Measurements from ENCODE around the gene BCKDHB. TPM values are rescaled to one million over a fixed set of nuclear protein-coding genes. Genes with fewer than 3 reads are reported as not detected.

Gene BCKDHB
- total RNA-seq, 1 experiment from 2014 or later = 16.4 TPM

DNA sequence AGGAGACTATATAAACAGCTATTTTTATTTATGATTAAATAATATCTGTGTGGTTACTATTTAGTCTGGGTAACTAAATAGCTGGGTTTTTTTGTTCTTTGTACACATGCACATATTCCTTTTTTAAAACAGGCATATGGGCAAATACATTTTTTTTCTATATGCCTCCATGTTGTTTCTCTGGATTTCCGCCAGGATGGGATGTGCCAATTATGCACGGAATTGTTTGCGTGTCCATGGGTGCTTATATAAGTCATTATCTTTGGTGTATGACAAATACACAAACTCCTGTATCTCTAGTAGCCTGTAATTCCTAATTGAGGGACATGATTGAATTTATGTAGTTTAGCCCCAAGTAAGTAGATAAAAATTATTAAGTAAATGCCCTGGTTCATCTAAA, 226.9 kb downstream of the BCKDHB start:
- Histone ChIP-seq H3K27ac (ENCODE audit: low read length) (no peak overlapping the region), H3K27me3 (ENCODE audit: control insufficient read depth, insufficient read depth, low read length) (no peaks in the 10 kb centered on the region), H3K9me3 (ENCODE audit: control insufficient read depth, insufficient read depth, low read depth, low read length) (no peaks in the 10 kb centered on the region), H3K4me1 (ENCODE audit: control insufficient read depth, insufficient read depth, low read length) (no peaks in the 10 kb centered on the region), H3K36me3 (ENCODE audit: control insufficient read depth, insufficient read depth, low read length) (no peaks in the 10 kb centered on the region), H3K4me3 (ENCODE audit: low read depth in 2 of 2, low read length in 2 of 2) (no peak overlapping the region)
- TF ChIP-seq POLR2AphosphoS5 (IDR thresholded peaks at IDR 0.05; ENCODE audit: low read depth, low read length) = no peak
- no peak for ATAC-seq
- in situ Hi-C loops (cut with HindIII; ENCODE audit: low pct_unique_long_range_greater_than_20kb, low sequenced_read_pairs) (no loop called here), intact Hi-C loops (cut with micrococcal nuclease; ENCODE audit: unreplicated experiment) (no loop called here)
- no TSS peak for BruUV-seq (replicated peaks)
- CTCF ChIA-PET = no interaction called here
- POLR2A ChIA-PET = no interaction called here
- no peak for DNase-seq (ENCODE audit: low read depth, low spot score)

- ChIA-PET CTCF (no interaction called here), POLR2A (no interaction called here)
- Histone ChIP-seq H3K4me1 (ENCODE audit: control insufficient read depth, insufficient read depth, low read length) (no peaks in the 10 kb centered on the region), H3K27me3 (ENCODE audit: control insufficient read depth, insufficient read depth, low read length) (no peaks in the 10 kb centered on the region), H3K27ac (ENCODE audit: low read length) (no peak overlapping the region), H3K4me3 (ENCODE audit: low read depth in 2 of 2, low read length in 2 of 2) (no peak overlapping the region), H3K36me3 (ENCODE audit: control insufficient read depth, insufficient read depth, low read length) (no peaks in the 10 kb centered on the region), H3K9me3 (ENCODE audit: control insufficient read depth, insufficient read depth, low read depth, low read length) (no peaks in the 10 kb centered on the region)
- intact Hi-C loops (cut with micrococcal nuclease; ENCODE audit: unreplicated experiment) = no loop called here
- no peak for ATAC-seq
- no peak for DNase-seq (ENCODE audit: low read depth, low spot score)
- TF ChIP-seq POLR2AphosphoS5 (IDR thresholded peaks at IDR 0.05; ENCODE audit: low read depth, low read length) = no peak
- no peak for TF ChIP-seq TCF7L2 (IDR thresholded peaks at IDR 0.05; ENCODE audit: low read depth, low read length)
- TF ChIP-seq, protein P1, sequence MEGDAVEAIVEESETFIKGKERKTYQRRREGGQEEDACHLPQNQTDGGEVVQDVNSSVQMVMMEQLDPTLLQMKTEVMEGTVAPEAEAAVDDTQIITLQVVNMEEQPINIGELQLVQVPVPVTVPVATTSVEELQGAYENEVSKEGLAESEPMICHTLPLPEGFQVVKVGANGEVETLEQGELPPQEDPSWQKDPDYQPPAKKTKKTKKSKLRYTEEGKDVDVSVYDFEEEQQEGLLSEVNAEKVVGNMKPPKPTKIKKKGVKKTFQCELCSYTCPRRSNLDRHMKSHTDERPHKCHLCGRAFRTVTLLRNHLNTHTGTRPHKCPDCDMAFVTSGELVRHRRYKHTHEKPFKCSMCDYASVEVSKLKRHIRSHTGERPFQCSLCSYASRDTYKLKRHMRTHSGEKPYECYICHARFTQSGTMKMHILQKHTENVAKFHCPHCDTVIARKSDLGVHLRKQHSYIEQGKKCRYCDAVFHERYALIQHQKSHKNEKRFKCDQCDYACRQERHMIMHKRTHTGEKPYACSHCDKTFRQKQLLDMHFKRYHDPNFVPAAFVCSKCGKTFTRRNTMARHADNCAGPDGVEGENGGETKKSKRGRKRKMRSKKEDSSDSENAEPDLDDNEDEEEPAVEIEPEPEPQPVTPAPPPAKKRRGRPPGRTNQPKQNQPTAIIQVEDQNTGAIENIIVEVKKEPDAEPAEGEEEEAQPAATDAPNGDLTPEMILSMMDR (IDR thresholded peaks at IDR 0.05) = no peak
- TF ChIP-seq SIN3A (IDR thresholded peaks at IDR 0.05; ENCODE audit: borderline replicate concordance, insufficient read depth, low read depth, low read length) = no peak
- TF ChIP-seq, protein P2, sequence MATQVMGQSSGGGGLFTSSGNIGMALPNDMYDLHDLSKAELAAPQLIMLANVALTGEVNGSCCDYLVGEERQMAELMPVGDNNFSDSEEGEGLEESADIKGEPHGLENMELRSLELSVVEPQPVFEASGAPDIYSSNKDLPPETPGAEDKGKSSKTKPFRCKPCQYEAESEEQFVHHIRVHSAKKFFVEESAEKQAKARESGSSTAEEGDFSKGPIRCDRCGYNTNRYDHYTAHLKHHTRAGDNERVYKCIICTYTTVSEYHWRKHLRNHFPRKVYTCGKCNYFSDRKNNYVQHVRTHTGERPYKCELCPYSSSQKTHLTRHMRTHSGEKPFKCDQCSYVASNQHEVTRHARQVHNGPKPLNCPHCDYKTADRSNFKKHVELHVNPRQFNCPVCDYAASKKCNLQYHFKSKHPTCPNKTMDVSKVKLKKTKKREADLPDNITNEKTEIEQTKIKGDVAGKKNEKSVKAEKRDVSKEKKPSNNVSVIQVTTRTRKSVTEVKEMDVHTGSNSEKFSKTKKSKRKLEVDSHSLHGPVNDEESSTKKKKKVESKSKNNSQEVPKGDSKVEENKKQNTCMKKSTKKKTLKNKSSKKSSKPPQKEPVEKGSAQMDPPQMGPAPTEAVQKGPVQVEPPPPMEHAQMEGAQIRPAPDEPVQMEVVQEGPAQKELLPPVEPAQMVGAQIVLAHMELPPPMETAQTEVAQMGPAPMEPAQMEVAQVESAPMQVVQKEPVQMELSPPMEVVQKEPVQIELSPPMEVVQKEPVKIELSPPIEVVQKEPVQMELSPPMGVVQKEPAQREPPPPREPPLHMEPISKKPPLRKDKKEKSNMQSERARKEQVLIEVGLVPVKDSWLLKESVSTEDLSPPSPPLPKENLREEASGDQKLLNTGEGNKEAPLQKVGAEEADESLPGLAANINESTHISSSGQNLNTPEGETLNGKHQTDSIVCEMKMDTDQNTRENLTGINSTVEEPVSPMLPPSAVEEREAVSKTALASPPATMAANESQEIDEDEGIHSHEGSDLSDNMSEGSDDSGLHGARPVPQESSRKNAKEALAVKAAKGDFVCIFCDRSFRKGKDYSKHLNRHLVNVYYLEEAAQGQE (IDR thresholded peaks at IDR 0.05; ENCODE audit: insufficient read depth in 1 of 2, low read depth in 2 of 2, low read length in 1 of 2) = no peak
- no TSS peak for BruUV-seq (replicated peaks)
- in situ Hi-C loops (cut with HindIII; ENCODE audit: low pct_unique_long_range_greater_than_20kb, low sequenced_read_pairs) = no loop called here
These were observed 228.7 kb downstream of the BCKDHB start for GRCh38 chr6:80335121-80335531.

DNA sequence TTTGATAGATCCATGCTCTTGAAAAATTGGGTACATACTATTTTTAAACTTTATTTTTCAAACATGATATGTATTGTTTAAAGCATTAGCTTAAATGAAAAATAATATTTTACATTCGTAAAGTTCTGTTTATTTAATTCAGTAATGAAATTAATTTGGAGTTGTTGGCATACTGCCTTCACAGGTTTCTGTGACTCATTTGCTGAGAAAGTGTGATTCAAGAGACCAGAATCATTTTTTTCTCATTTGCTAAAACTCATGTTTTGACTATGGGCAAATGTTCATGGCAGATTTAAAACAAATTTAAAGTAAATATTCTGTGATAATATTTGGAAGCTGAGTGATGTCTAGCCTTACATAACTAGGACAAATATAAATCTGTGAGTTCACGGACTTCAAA, 230.4 kb downstream of the BCKDHB start:
- ChIA-PET POLR2A (no interaction called here), CTCF (no interaction called here)
- Histone ChIP-seq H3K4me3 (ENCODE audit: low read depth in 2 of 2, low read length in 2 of 2) (no peak overlapping the region), H3K9me3 (ENCODE audit: control insufficient read depth, insufficient read depth, low read depth, low read length) (no peaks in the 10 kb centered on the region), H3K27me3 (ENCODE audit: control insufficient read depth, insufficient read depth, low read length) (no peaks in the 10 kb centered on the region), H3K36me3 (ENCODE audit: control insufficient read depth, insufficient read depth, low read length) (no peaks in the 10 kb centered on the region), H3K27ac (ENCODE audit: low read length) (no peak overlapping the region), H3K4me1 (ENCODE audit: control insufficient read depth, insufficient read depth, low read length) (no peaks in the 10 kb centered on the region)
- in situ Hi-C loops (cut with HindIII; ENCODE audit: low pct_unique_long_range_greater_than_20kb, low sequenced_read_pairs) (no loop called here), intact Hi-C loops (cut with micrococcal nuclease; ENCODE audit: unreplicated experiment) (no loop called here)
- no peak for ATAC-seq
- BruUV-seq (replicated peaks) = no TSS peak
- TF ChIP-seq, protein P2 (IDR thresholded peaks at IDR 0.05; ENCODE audit: insufficient read depth in 1 of 2, low read depth in 2 of 2, low read length in 1 of 2) = no peak
- no peak for TF ChIP-seq SIN3A (IDR thresholded peaks at IDR 0.05; ENCODE audit: borderline replicate concordance, insufficient read depth, low read depth, low read length)
- no peak for TF ChIP-seq POLR2AphosphoS5 (IDR thresholded peaks at IDR 0.05; ENCODE audit: low read depth, low read length)
- no peak for TF ChIP-seq TCF7L2 (IDR thresholded peaks at IDR 0.05; ENCODE audit: low read depth, low read length)
- TF ChIP-seq, protein P1 (IDR thresholded peaks at IDR 0.05) = no peak
- DNase-seq (ENCODE audit: low read depth, low spot score) = no peak
